K562 (cell line): ENCODE measurements around the gene ITGA2B. TPM values are rescaled to one million over a fixed set of nuclear protein-coding genes. Genes with fewer than 3 reads are reported as not detected.

Source experiments
- ATAC-seq: fragments of 200-7000 bp; cut with Tn5 transposase; 3 replicates; pipeline ENCODE4 v1.9.1; 2020; ENCODE audit warnings: moderate library complexity
- BruUV-seq: library from RNA; stranded (reverse); fragments of 400-500 nt; replicated peaks from 2 replicates; lab custom pipeline; 2021; lab: Mats Ljungman, UMichigan
- CTCF ChIA-PET: fragments of 300-600 bp; formaldehyde crosslinking; extraction: SDS; loops from one replicate; lab custom pipeline; 2021; ENCODE audit warnings: low intra/inter-chr PET ratio; lab: Yijun Ruan, JAX
- POLR2A ChIA-PET: fragments of 300-600, 350-650 bp; sonication (Branson Sonifier 250); formaldehyde crosslinking; extraction: SDS; loops from one replicate; lab custom pipeline; 2021; ENCODE audit warnings: antibody characterized with exemption, inconsistent platforms; lab: Yijun Ruan, JAX
- DNase-seq, 4 experiments: peaks; one replicate each; pipeline versions ENCODE4 v3.0.0 to v3.0.0-alpha.2; 2011 to 2018; ENCODE audit warnings: low spot score in 3 of 4, mixed read lengths in 3 of 4; ENCODE audit errors: extremely low read depth in 1 of 4
- FAIRE-seq: peaks from 2 replicates; lab custom pipeline; 2011; peaks lifted over from hg19 to GRCh38; lab: Jason Lieb, UNC
- H2AFZ ChIP-seq: 2 replicates; pipeline ENCODE4 v1.6.0; 2011; ENCODE audit warnings: low read depth, low read length, control low read depth, inconsistent platforms
- H3K27ac ChIP-seq: fragments of 200-600 bp; 3 replicates; pipeline ENCODE4 v1.8.0; 2011; ENCODE audit warnings: low read depth, mild to moderate bottlenecking, control low read depth, inconsistent platforms, low read length, moderate library complexity, mixed read lengths; ENCODE audit errors: extremely low read depth
- H3K27me3 ChIP-seq, 2 experiments: fragments of 300-600 bp in 1 of 2; 2 replicates in 1 of 2; 3 replicates in 1 of 2; pipeline versions ENCODE4 v1.6.0 to v1.8.0; 2011; ENCODE audit warnings: inconsistent platforms in 2 of 2, low read length in 2 of 2, mild to moderate bottlenecking in 1 of 2, mixed read lengths in 1 of 2, moderate library complexity in 1 of 2; ENCODE audit not compliant: control insufficient read depth in 2 of 2, insufficient read depth in 2 of 2
- H3K36me3 ChIP-seq: fragments of 300-600 bp; 3 replicates; pipeline ENCODE4 v1.8.0; 2011; ENCODE audit warnings: mild to moderate bottlenecking, low read length, inconsistent platforms; ENCODE audit not compliant: control insufficient read depth, insufficient read depth
- H3K4me1 ChIP-seq, 2 experiments: fragments of 200-600 bp in 1 of 2; replicated peaks in 1 of 2; 2 replicates in 1 of 2; 3 replicates in 1 of 2; pipeline versions ENCODE4 v1.5.1 to v1.8.0; 2011; ENCODE audit warnings: inconsistent platforms in 2 of 2, low read length in 2 of 2, mild to moderate bottlenecking in 1 of 2, mixed read lengths in 1 of 2, moderate library complexity in 1 of 2; ENCODE audit not compliant: control insufficient read depth in 2 of 2, insufficient read depth in 2 of 2
- H3K4me2 ChIP-seq: 2 replicates; pipeline ENCODE4 v1.6.1; 2011; ENCODE audit warnings: low read length, control low read depth, inconsistent platforms, mixed read lengths; ENCODE audit not compliant: insufficient read depth
- H3K4me3 ChIP-seq: fragments of 200-600 bp; sonication (generic), shearing (Covaris generic); 2 replicates; pipeline ENCODE4 v1.5.1; 2016; ENCODE audit warnings: control low read depth, inconsistent platforms
- H3K79me2 ChIP-seq: fragments of 200-600 bp; 3 replicates; pipeline ENCODE4 v1.8.0; 2011; ENCODE audit warnings: low read length, inconsistent platforms; ENCODE audit not compliant: control insufficient read depth, insufficient read depth
- H3K9ac ChIP-seq, 2 experiments: 2 replicates each; pipeline versions ENCODE4 v1.6.0 to v1.6.1; 2011; ENCODE audit warnings: low read depth in 2 of 2, low read length in 2 of 2, control low read depth in 1 of 2, inconsistent platforms in 1 of 2, mild to moderate bottlenecking in 1 of 2, mixed read lengths in 1 of 2; ENCODE audit not compliant: insufficient read depth in 1 of 2
- H3K9me1 ChIP-seq: one replicate; pipeline ENCODE4 v1.6.0; 2011; ENCODE audit warnings: inconsistent platforms, mild to moderate bottlenecking, low read length, moderate library complexity; ENCODE audit not compliant: control insufficient read depth, insufficient read depth
- H3K9me3 ChIP-seq: replicated peaks from 2 replicates; pipeline ENCODE4 v1.5.1; 2011; ENCODE audit warnings: low read depth, low read length, inconsistent platforms; ENCODE audit not compliant: control insufficient read depth, insufficient read depth
- H4K20me1 ChIP-seq: replicated peaks from 2 replicates; pipeline ENCODE4 v1.6.1; 2011; ENCODE audit warnings: low read length, inconsistent platforms, mixed read lengths; ENCODE audit not compliant: control insufficient read depth, insufficient read depth
- BRD4 ChIP-seq: fragments of 200-600 bp; sonication (generic); IDR thresholded peaks from 2 replicates; pipeline ENCODE4 v1.6.1; 2017; ENCODE audit warnings: inconsistent platforms
- FOXM1 ChIP-seq, 2 experiments: fragments of 450-650 bp in 1 of 2; sonication (generic) in 1 of 2; formaldehyde crosslinking in 1 of 2; IDR thresholded peaks; 2 replicates each; pipeline versions ENCODE4 v1.6.1 to v1.9.0; 2017 to 2022; ENCODE audit warnings: low read depth in 2 of 2, mild to moderate bottlenecking in 2 of 2, missing genetic modification reagents in 1 of 2, moderate library complexity in 1 of 2
- GATA2 ChIP-seq: sonication (generic); formaldehyde crosslinking; IDR thresholded peaks from 2 replicates; pipeline ENCODE4 v1.4.0; 2020; ENCODE audit warnings: mild to moderate bottlenecking, missing genetic modification reagents
- GATAD2B ChIP-seq: fragments of 450-650 bp; IDR thresholded peaks from 2 replicates; pipeline ENCODE4 v1.6.1; 2017; ENCODE audit warnings: mild to moderate bottlenecking, borderline replicate concordance
- GTF2A2 ChIP-seq: IDR thresholded peaks from 2 replicates; pipeline ENCODE4 v1.6.1; 2016; ENCODE audit warnings: mild to moderate bottlenecking, missing genetic modification characterization, missing compliant biosample characterization
- HDGF ChIP-seq: fragments of 450-650 bp; IDR thresholded peaks from 2 replicates; pipeline ENCODE4 v1.6.1; 2016
- NFXL1 ChIP-seq: fragments of 450-650 bp; formaldehyde crosslinking; IDR thresholded peaks from 2 replicates; pipeline ENCODE4 v1.4.0; 2021; ENCODE audit warnings: mild to moderate bottlenecking
- NFYB ChIP-seq: IDR thresholded peaks from 2 replicates; pipeline ENCODE4 v1.6.1; 2011; ENCODE audit warnings: mild to moderate bottlenecking, moderate library complexity; ENCODE audit not compliant: insufficient read length; ENCODE audit errors: extremely low read depth
- SRSF7 ChIP-seq: fragments of 200-400 bp; formaldehyde crosslinking; optimal IDR thresholded peaks from 2 replicates; pipeline ENCODE3; 2017; ENCODE audit warnings: mild to moderate bottlenecking, low read depth, low read length
- TOE1 ChIP-seq, 2 experiments: fragments of 450-650 bp in 1 of 2; sonication (generic) in 1 of 2; formaldehyde crosslinking in 1 of 2; IDR thresholded peaks; 2 replicates each; pipeline versions ENCODE4 v1.7.1 to v1.8.0; 2016 to 2022; ENCODE audit warnings: borderline replicate concordance in 2 of 2, mild to moderate bottlenecking in 2 of 2, antibody characterized with exemption in 1 of 2, inconsistent platforms in 1 of 2, low read depth in 1 of 2, missing genetic modification reagents in 1 of 2, moderate library complexity in 1 of 2
- ZBED1 ChIP-seq: IDR thresholded peaks from 2 replicates; pipeline ENCODE4 v1.6.1; 2014
- ZNF253 ChIP-seq: fragments of 250-450 bp; sonication (Bioruptor Pico); conservative IDR thresholded peaks from 2 replicates; pipeline ENCODE4 v1.6.1; 2021; ENCODE audit warnings: mild to moderate bottlenecking
- WGBS: fragments of 100-300 bp; shearing (Covaris generic); methylation state at CpG from one replicate; pipeline ENCODE4 v1.1.6; 2016; ENCODE audit warnings: low coverage, mixed read lengths; ENCODE audit not compliant: insufficient coverage; ENCODE audit errors: missing lambda C conversion rate; 5-methylcytosine and 5-hydroxymethylcytosine counted together
- in situ Hi-C: fragments of 300-500 bp; cut with MboI; formaldehyde crosslinking; loops from 4 replicates; pipeline ENCODE4 v1.15.0; 2018; ENCODE audit warnings: inconsistent platforms, mixed read lengths
- intact Hi-C: fragments of 100-400 bp; cut with micrococcal nuclease; formaldehyde crosslinking; loops from 2 replicates; pipeline ENCODE4 v1.14.2; 2022
- polyA plus RNA-seq, 8 experiments: library from polyadenylated mRNA; depleted of rRNA in 4 of 8; stranded (reverse) in 5 of 8; unstranded in 3 of 8; fragments of >200 nt; fragmentation: Nextera tagmentation in 2 of 8; fragmentation: Illumina TruSeq in 1 of 8; extraction: Ambion mirVana in 2 of 8; extraction: Trizol in 1 of 8; gene quantifications; 2 replicates each; pipeline versions ENCODE4 v1.2.1 to v1.2.3, GENCODE V29; 2011 to 2014; ENCODE audit warnings: inconsistent platforms in 1 of 8, missing spikeins in 1 of 8
- total RNA-seq, 7 experiments: library from RNA; depleted of rRNA in 6 of 7; stranded (reverse); fragments of >200 nt in 6 of 7; fragmentation: Illumina TruSeq in 2 of 7; extraction: Trizol in 2 of 7; gene quantifications; 2 replicates each; pipeline versions ENCODE4 v1.2.1 to v1.2.3, GENCODE V29; 2011 to 2021; ENCODE audit warnings: low replicate concordance in 1 of 7

The ITGA2B gene
- total and polyA plus RNA-seq, 9 of the 15 experiments (the other 6 are each of a cell fraction or from before 2014, with no cell fraction given): 1.1 to 26.4 (median 5.6) TPM

- no peaks in the 10 kb centered on the region for H4K20me1 ChIP-seq
- CTCF ChIA-PET: interaction anchor here (3.8 kb wide), 1 partner anchor 141 kb away, joined by 42 read pairs; no protein-coding TSS in a partner anchor
- peaks cover 0 to 49% of the 10 kb centered on the region in 2 experiments; a peak in 2 of 5 replicates for H3K4me1 ChIP-seq
- DNase-seq (peak in 2 of 4 experiments; percentile 8 to 10), ATAC-seq (no peak), FAIRE-seq (no peak)
- H3K9me1 ChIP-seq: no peaks in the 10 kb centered on the region
- no peak overlapping the region for H2AFZ ChIP-seq
- TF ChIP-seq NFYB (no peak), ZNF253 (CRISPR knock-in tag) (no peak), ZBED1 (no peak), GATAD2B (no peak), NFXL1 (CRISPR knock-in tag) (no peak), BRD4 (no peak), FOXM1 (IDR thresholded peaks at IDR 0.05; ENCODE audit: low read depth) (no peak), FOXM1 (CRISPR knock-in tag; IDR thresholded peaks at IDR 0.05; ENCODE audit: low read depth) (no peak), HDGF (no peak), SRSF7 (no peak), GATA2 (CRISPR knock-in tag) (no peak), GTF2A2 (tag) (no peak), TOE1 (IDR thresholded peaks at IDR 0.05; ENCODE audit: borderline replicate concordance) (no peak), TOE1 (CRISPR knock-in tag; IDR thresholded peaks at IDR 0.05; ENCODE audit: borderline replicate concordance, low read depth) (no peak)
- H3K9ac ChIP-seq: no peak overlapping the region; a peak in 1 of 4 replicates
- H3K36me3 ChIP-seq: peaks cover 5% of the 10 kb centered on the region; the same call in 1 of the 3 replicates
- H3K79me2 ChIP-seq: no peaks in the 10 kb centered on the region
- H3K27ac ChIP-seq: no peak overlapping the region
- TSS peak; percentile 61 for BruUV-seq
- no peak overlapping the region for H3K4me3 ChIP-seq
- H3K4me2 ChIP-seq: no peak overlapping the region
- POLR2A ChIA-PET: interaction anchor here (0.6 to 2.4 kb wide), 4 partner anchors 9 to 474 kb away, joined by 3 to 15 read pairs (median 4); no protein-coding TSS in a partner anchor
- 88% methylated on average over 31 of the region's 36 CpGs for WGBS
- no peaks in the 10 kb centered on the region for H3K9me3 ChIP-seq
- intact Hi-C loops (no loop called here), in situ Hi-C loops (no loop called here)
- no peaks in the 10 kb centered on the region for H3K27me3 ChIP-seq
Observed at GRCh38 chr17:44351961-44352827, 37.3 kb downstream of the ITGA2B start.
